ENCODE results near the gene ATG10. TPM values are rescaled to one million over a fixed set of nuclear protein-coding genes. Genes with fewer than 3 reads are reported as not detected.

The ATG10 gene
- total RNA-seq, 4 donors from 2014 or later: 8.4 to 10.6 TPM; not detected in 2

GRCh38 chr5:82295144-82295543 is 323.3 kb downstream of the ATG10 start:
- Histone ChIP-seq H3K9me3 (no peaks in the 10 kb centered on the region), H3K4me1 (no peaks in the 10 kb centered on the region), H3K27me3 (no peaks in the 10 kb centered on the region), H3K36me3 (no peaks in the 10 kb centered on the region), H3K4me3 (no peak overlapping the region), H3K27ac (no peak overlapping the region)
- intact Hi-C loops (cut with DNase I; ENCODE audit: low total_unique reads): no loop called here
- in situ Hi-C loops (cut with MboI; ENCODE audit: low pct_ligation_motif_present in 1 of 4, low pct_unique_long_range_greater_than_20kb in 1 of 4, low sequenced_read_pairs in 3 of 4): no loop called here
- no peak for DNase-seq
- TF ChIP-seq, protein P1, sequence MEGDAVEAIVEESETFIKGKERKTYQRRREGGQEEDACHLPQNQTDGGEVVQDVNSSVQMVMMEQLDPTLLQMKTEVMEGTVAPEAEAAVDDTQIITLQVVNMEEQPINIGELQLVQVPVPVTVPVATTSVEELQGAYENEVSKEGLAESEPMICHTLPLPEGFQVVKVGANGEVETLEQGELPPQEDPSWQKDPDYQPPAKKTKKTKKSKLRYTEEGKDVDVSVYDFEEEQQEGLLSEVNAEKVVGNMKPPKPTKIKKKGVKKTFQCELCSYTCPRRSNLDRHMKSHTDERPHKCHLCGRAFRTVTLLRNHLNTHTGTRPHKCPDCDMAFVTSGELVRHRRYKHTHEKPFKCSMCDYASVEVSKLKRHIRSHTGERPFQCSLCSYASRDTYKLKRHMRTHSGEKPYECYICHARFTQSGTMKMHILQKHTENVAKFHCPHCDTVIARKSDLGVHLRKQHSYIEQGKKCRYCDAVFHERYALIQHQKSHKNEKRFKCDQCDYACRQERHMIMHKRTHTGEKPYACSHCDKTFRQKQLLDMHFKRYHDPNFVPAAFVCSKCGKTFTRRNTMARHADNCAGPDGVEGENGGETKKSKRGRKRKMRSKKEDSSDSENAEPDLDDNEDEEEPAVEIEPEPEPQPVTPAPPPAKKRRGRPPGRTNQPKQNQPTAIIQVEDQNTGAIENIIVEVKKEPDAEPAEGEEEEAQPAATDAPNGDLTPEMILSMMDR (IDR thresholded peaks at IDR 0.05): no peak
- TF ChIP-seq POLR2AphosphoS5 (IDR thresholded peaks at IDR 0.05) (no peak), EP300 (IDR thresholded peaks at IDR 0.05; ENCODE audit: low read depth) (no peak), POLR2A (IDR thresholded peaks at IDR 0.05) (no peak)

DNA sequence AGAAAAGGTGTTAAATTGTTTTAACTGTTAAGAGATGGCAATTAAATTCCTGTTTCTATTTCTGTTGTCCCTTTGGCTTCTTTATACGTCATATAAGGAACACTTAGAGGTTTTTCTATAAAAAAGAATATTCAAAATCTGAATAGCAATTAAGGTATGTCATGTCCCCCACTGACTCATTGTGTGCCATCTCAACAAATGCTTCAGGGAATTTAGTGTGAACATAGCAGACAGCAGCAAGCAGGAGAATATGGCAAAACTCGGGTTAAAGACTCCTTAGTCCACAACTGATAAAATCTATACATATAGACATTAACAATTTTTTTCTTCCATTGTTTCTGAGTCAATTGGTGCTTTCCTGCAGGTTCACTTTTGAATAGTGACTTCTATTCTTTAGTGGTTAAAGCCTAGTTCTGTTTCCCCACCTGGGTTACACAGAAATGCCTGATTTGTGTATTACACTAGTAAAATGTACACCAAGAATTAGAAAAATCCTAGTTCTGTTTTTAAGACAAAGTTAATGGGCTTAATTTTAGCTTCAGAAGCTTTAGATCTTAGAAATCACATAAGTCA is 324.2 kb downstream of the ATG10 start:
- DNase-seq: no peak
- Histone ChIP-seq H3K27ac (no peak overlapping the region), H3K9me3 (no peaks in the 10 kb centered on the region), H3K4me3 (no peak overlapping the region), H3K36me3 (no peaks in the 10 kb centered on the region), H3K27me3 (no peaks in the 10 kb centered on the region), H3K4me1 (no peaks in the 10 kb centered on the region)
- intact Hi-C loops (cut with DNase I; ENCODE audit: low total_unique reads) (no loop called here), in situ Hi-C loops (cut with MboI; ENCODE audit: low pct_ligation_motif_present in 1 of 4, low pct_unique_long_range_greater_than_20kb in 1 of 4, low sequenced_read_pairs in 3 of 4) (no loop called here)
- no peak for TF ChIP-seq EP300 (IDR thresholded peaks at IDR 0.05; ENCODE audit: low read depth)
- no peak for TF ChIP-seq POLR2A (IDR thresholded peaks at IDR 0.05)
- no peak for TF ChIP-seq POLR2AphosphoS5 (IDR thresholded peaks at IDR 0.05)
- TF ChIP-seq, protein P1 (IDR thresholded peaks at IDR 0.05): no peak
- 74 to 81% methylated on average over 2 of the region's 2 CpGs for WGBS, 2 donors (ENCODE audit: low coverage in 1 of 2)

- Histone ChIP-seq H3K27me3 (no peaks in the 10 kb centered on the region), H3K36me3 (no peaks in the 10 kb centered on the region), H3K4me1 (no peaks in the 10 kb centered on the region), H3K9me3 (no peaks in the 10 kb centered on the region), H3K27ac (no peak overlapping the region), H3K4me3 (no peak overlapping the region)
- WGBS, 2 donors (ENCODE audit: low coverage in 1 of 2): 83 to 89% methylated on average over 4 of the region's 4 CpGs
- DNase-seq: no peak
- intact Hi-C loops (cut with DNase I; ENCODE audit: low total_unique reads): no loop called here
- TF ChIP-seq POLR2AphosphoS5 (IDR thresholded peaks at IDR 0.05) (no peak), POLR2A (IDR thresholded peaks at IDR 0.05) (no peak), EP300 (IDR thresholded peaks at IDR 0.05; ENCODE audit: low read depth) (no peak)
- TF ChIP-seq, protein P1 (IDR thresholded peaks at IDR 0.05): no peak
- in situ Hi-C loops (cut with MboI; ENCODE audit: low pct_ligation_motif_present in 1 of 4, low pct_unique_long_range_greater_than_20kb in 1 of 4, low sequenced_read_pairs in 3 of 4): no loop called here
Observed at GRCh38 chr5:82296929-82297328, 325.1 kb downstream of the ATG10 start.

- no peaks in the 10 kb centered on the region for H3K4me1 ChIP-seq
- intact Hi-C loops (cut with DNase I; ENCODE audit: low total_unique reads): no loop called here
- no peak for DNase-seq
- H3K27ac ChIP-seq: no peak overlapping the region
- no peaks in the 10 kb centered on the region for H3K27me3 ChIP-seq
- TF ChIP-seq POLR2AphosphoS5 (IDR thresholded peaks at IDR 0.05): no peak
- no peak for TF ChIP-seq EP300 (IDR thresholded peaks at IDR 0.05; ENCODE audit: low read depth)
- TF ChIP-seq, protein P1 (IDR thresholded peaks at IDR 0.05): no peak
- no peak for TF ChIP-seq POLR2A (IDR thresholded peaks at IDR 0.05)
- no peak overlapping the region for H3K4me3 ChIP-seq
- in situ Hi-C loops (cut with MboI; ENCODE audit: low pct_ligation_motif_present in 1 of 4, low pct_unique_long_range_greater_than_20kb in 1 of 4, low sequenced_read_pairs in 3 of 4): no loop called here
- no peaks in the 10 kb centered on the region for H3K36me3 ChIP-seq
- 17 to 60% methylated on average over 1 to 3 of the region's 3 CpGs for WGBS, 2 donors (ENCODE audit: low coverage in 1 of 2)
- H3K9me3 ChIP-seq: no peaks in the 10 kb centered on the region
Observed at GRCh38 chr5:82297711-82298110, 325.9 kb downstream of the ATG10 start.

All from transverse colon (tissue), 4 donors.